K562 (cell line): ENCODE measurements around the gene IL1RN. TPM values are rescaled to one million over a fixed set of nuclear protein-coding genes. Genes with fewer than 3 reads are reported as not detected.

Experiments used
- ATAC-seq: fragments of 200-7000 bp; cut with Tn5 transposase; 3 replicates; pipeline ENCODE4 v1.9.1; 2020; ENCODE audit warnings: moderate library complexity
- BruUV-seq: library from RNA; stranded (reverse); fragments of 400-500 nt; replicated peaks from 2 replicates; lab custom pipeline; 2021; lab: Mats Ljungman, UMichigan
- CTCF ChIA-PET: fragments of 300-600 bp; formaldehyde crosslinking; extraction: SDS; loops from one replicate; lab custom pipeline; 2021; ENCODE audit warnings: low intra/inter-chr PET ratio; lab: Yijun Ruan, JAX
- POLR2A ChIA-PET: fragments of 300-600, 350-650 bp; sonication (Branson Sonifier 250); formaldehyde crosslinking; extraction: SDS; loops from one replicate; lab custom pipeline; 2021; ENCODE audit warnings: antibody characterized with exemption, inconsistent platforms; lab: Yijun Ruan, JAX
- DNase-seq, 4 experiments: peaks; one replicate each; pipeline versions ENCODE4 v3.0.0 to v3.0.0-alpha.2; 2011 to 2018; ENCODE audit warnings: low spot score in 3 of 4, mixed read lengths in 3 of 4; ENCODE audit errors: extremely low read depth in 1 of 4
- FAIRE-seq: peaks from 2 replicates; lab custom pipeline; 2011; peaks lifted over from hg19 to GRCh38; lab: Jason Lieb, UNC
- H2AFZ ChIP-seq: 2 replicates; pipeline ENCODE4 v1.6.0; 2011; ENCODE audit warnings: low read depth, low read length, control low read depth, inconsistent platforms
- H3K27ac ChIP-seq: fragments of 200-600 bp; 3 replicates; pipeline ENCODE4 v1.8.0; 2011; ENCODE audit warnings: low read depth, mild to moderate bottlenecking, control low read depth, inconsistent platforms, low read length, moderate library complexity, mixed read lengths; ENCODE audit errors: extremely low read depth
- H3K27me3 ChIP-seq, 2 experiments: fragments of 300-600 bp in 1 of 2; 2 replicates in 1 of 2; 3 replicates in 1 of 2; pipeline versions ENCODE4 v1.6.0 to v1.8.0; 2011; ENCODE audit warnings: inconsistent platforms in 2 of 2, low read length in 2 of 2, mild to moderate bottlenecking in 1 of 2, mixed read lengths in 1 of 2, moderate library complexity in 1 of 2; ENCODE audit not compliant: control insufficient read depth in 2 of 2, insufficient read depth in 2 of 2
- H3K36me3 ChIP-seq: fragments of 300-600 bp; 3 replicates; pipeline ENCODE4 v1.8.0; 2011; ENCODE audit warnings: mild to moderate bottlenecking, low read length, inconsistent platforms; ENCODE audit not compliant: control insufficient read depth, insufficient read depth
- H3K4me1 ChIP-seq, 2 experiments: fragments of 200-600 bp in 1 of 2; replicated peaks in 1 of 2; 2 replicates in 1 of 2; 3 replicates in 1 of 2; pipeline versions ENCODE4 v1.5.1 to v1.8.0; 2011; ENCODE audit warnings: inconsistent platforms in 2 of 2, low read length in 2 of 2, mild to moderate bottlenecking in 1 of 2, mixed read lengths in 1 of 2, moderate library complexity in 1 of 2; ENCODE audit not compliant: control insufficient read depth in 2 of 2, insufficient read depth in 2 of 2
- H3K4me2 ChIP-seq: 2 replicates; pipeline ENCODE4 v1.6.1; 2011; ENCODE audit warnings: low read length, control low read depth, inconsistent platforms, mixed read lengths; ENCODE audit not compliant: insufficient read depth
- H3K4me3 ChIP-seq: fragments of 200-600 bp; sonication (generic), shearing (Covaris generic); 2 replicates; pipeline ENCODE4 v1.5.1; 2016; ENCODE audit warnings: control low read depth, inconsistent platforms
- H3K79me2 ChIP-seq: fragments of 200-600 bp; 3 replicates; pipeline ENCODE4 v1.8.0; 2011; ENCODE audit warnings: low read length, inconsistent platforms; ENCODE audit not compliant: control insufficient read depth, insufficient read depth
- H3K9ac ChIP-seq, 2 experiments: 2 replicates each; pipeline versions ENCODE4 v1.6.0 to v1.6.1; 2011; ENCODE audit warnings: low read depth in 2 of 2, low read length in 2 of 2, control low read depth in 1 of 2, inconsistent platforms in 1 of 2, mild to moderate bottlenecking in 1 of 2, mixed read lengths in 1 of 2; ENCODE audit not compliant: insufficient read depth in 1 of 2
- H3K9me1 ChIP-seq: one replicate; pipeline ENCODE4 v1.6.0; 2011; ENCODE audit warnings: inconsistent platforms, mild to moderate bottlenecking, low read length, moderate library complexity; ENCODE audit not compliant: control insufficient read depth, insufficient read depth
- H3K9me3 ChIP-seq: replicated peaks from 2 replicates; pipeline ENCODE4 v1.5.1; 2011; ENCODE audit warnings: low read depth, low read length, inconsistent platforms; ENCODE audit not compliant: control insufficient read depth, insufficient read depth
- H4K20me1 ChIP-seq: replicated peaks from 2 replicates; pipeline ENCODE4 v1.6.1; 2011; ENCODE audit warnings: low read length, inconsistent platforms, mixed read lengths; ENCODE audit not compliant: control insufficient read depth, insufficient read depth
- ARID4B ChIP-seq: sonication (generic); formaldehyde crosslinking; IDR thresholded peaks from 2 replicates; pipeline ENCODE4 v1.8.0; 2022; ENCODE audit warnings: mild to moderate bottlenecking, missing genetic modification reagents
- RBFOX2 ChIP-seq: fragments of 200-400 bp; formaldehyde crosslinking; IDR thresholded peaks from 2 replicates; pipeline ENCODE4 v1.6.1; 2017; ENCODE audit warnings: low read depth, mild to moderate bottlenecking, low read length, moderate library complexity
- STAG1 ChIP-seq: sonication (generic); formaldehyde crosslinking; IDR thresholded peaks from 2 replicates; pipeline ENCODE4 v1.5.0; 2020; ENCODE audit warnings: missing genetic modification reagents, borderline replicate concordance
- WGBS: fragments of 100-300 bp; shearing (Covaris generic); methylation state at CpG from one replicate; pipeline ENCODE4 v1.1.6; 2016; ENCODE audit warnings: low coverage, mixed read lengths; ENCODE audit not compliant: insufficient coverage; ENCODE audit errors: missing lambda C conversion rate; 5-methylcytosine and 5-hydroxymethylcytosine counted together
- in situ Hi-C: fragments of 300-500 bp; cut with MboI; formaldehyde crosslinking; loops from 4 replicates; pipeline ENCODE4 v1.15.0; 2018; ENCODE audit warnings: inconsistent platforms, mixed read lengths
- intact Hi-C: fragments of 100-400 bp; cut with micrococcal nuclease; formaldehyde crosslinking; loops from 2 replicates; pipeline ENCODE4 v1.14.2; 2022
- polyA plus RNA-seq, 8 experiments: library from polyadenylated mRNA; depleted of rRNA in 4 of 8; stranded (reverse) in 5 of 8; unstranded in 3 of 8; fragments of >200 nt; fragmentation: Nextera tagmentation in 2 of 8; fragmentation: Illumina TruSeq in 1 of 8; extraction: Ambion mirVana in 2 of 8; extraction: Trizol in 1 of 8; gene quantifications; 2 replicates each; pipeline versions ENCODE4 v1.2.1 to v1.2.3, GENCODE V29; 2011 to 2014; ENCODE audit warnings: inconsistent platforms in 1 of 8, missing spikeins in 1 of 8
- total RNA-seq, 7 experiments: library from RNA; depleted of rRNA in 6 of 7; stranded (reverse); fragments of >200 nt in 6 of 7; fragmentation: Illumina TruSeq in 2 of 7; extraction: Trizol in 2 of 7; gene quantifications; 2 replicates each; pipeline versions ENCODE4 v1.2.1 to v1.2.3, GENCODE V29; 2011 to 2021; ENCODE audit warnings: low replicate concordance in 1 of 7

Gene IL1RN
- total and polyA plus RNA-seq, 9 of the 15 experiments (the other 6 are each of a cell fraction or from before 2014, with no cell fraction given) = 0.13 TPM; not detected in 8

- Histone ChIP-seq H3K36me3 (peaks cover 20% of the 10 kb centered on the region; the same call in 2 of the 3 replicates), H3K9me1 (peaks cover 2% of the 10 kb centered on the region), H2AFZ (no peak overlapping the region), H3K9ac (peak overlapping the region; percentile 80 to 92), H3K4me2 (peak overlapping the region; percentile 89), H3K4me3 (peak overlapping the region; percentile 70), H3K79me2 (peaks cover 27% of the 10 kb centered on the region), H3K9me3 (no peaks in the 10 kb centered on the region), H3K4me1 (peaks cover 23 to 32% of the 10 kb centered on the region in 2 experiments), H3K27me3 (no peaks in the 10 kb centered on the region), H4K20me1 (no peaks in the 10 kb centered on the region), H3K27ac (no peak overlapping the region)
- no TSS peak for BruUV-seq
- intact Hi-C loops = no loop called here
- WGBS = 45% methylated on average over 7 of the region's 8 CpGs
- in situ Hi-C loops = no loop called here
- CTCF ChIA-PET = no interaction called here
- TF ChIP-seq ARID4B (CRISPR knock-in tag) = 0 out of 2 replicates have a peak, but pooled peaks have one; percentile 9
- 0 out of 2 replicates have a peak, but pooled peaks have one; percentile 12 for TF ChIP-seq RBFOX2
- TF ChIP-seq STAG1 (CRISPR knock-in tag) = no peak
- DNase-seq (no peak), FAIRE-seq (no peak), ATAC-seq (peak; percentile 4; the same call in 1 of the 3 replicates)
- POLR2A ChIA-PET = interaction anchor here (0.6 to 3.3 kb wide), 6 partner anchors 8 to 753 kb away, joined by 3 to 32 read pairs (median 4); no protein-coding TSS in a partner anchor
Observed at GRCh38 chr2:113175042-113175628, 47.7 kb downstream of the IL1RN start.
